HCT116 (cell line): ENCODE results near the gene ZSWIM3.

ENCODE experiments used
- CEBPB ChIP-seq: IDR thresholded peaks from 2 replicates; pipeline ENCODE4 v1.6.1; 2012; ENCODE audit warnings: low read depth
- EZH2 ChIP-seq: fragments of 200-600 bp; sonication (generic); IDR thresholded peaks from 2 replicates; pipeline ENCODE4 v1.6.1; 2017; ENCODE audit warnings: antibody characterized with exemption, mixed run types
- EZH2phosphoT487 ChIP-seq: fragments of 200-600 bp; IDR thresholded peaks from 2 replicates; pipeline ENCODE4 v1.6.1; 2018; ENCODE audit warnings: antibody characterized with exemption, borderline replicate concordance
- POLR2A ChIP-seq: IDR thresholded peaks from 2 replicates; pipeline ENCODE4 v1.7.0; 2011; ENCODE audit warnings: borderline replicate concordance; ENCODE audit not compliant: insufficient read depth, insufficient read length; ENCODE audit errors: extremely low read depth
- POLR2AphosphoS5 ChIP-seq: IDR thresholded peaks from 2 replicates; pipeline ENCODE4 v1.6.1; 2011; ENCODE audit warnings: mild to moderate bottlenecking, low read depth, low read length, moderate library complexity
- RAD21 ChIP-seq: IDR thresholded peaks from 2 replicates; pipeline ENCODE4 v1.6.1; 2012; ENCODE audit warnings: low read depth, mild to moderate bottlenecking
- SP1 ChIP-seq: IDR thresholded peaks from 2 replicates; pipeline ENCODE4 v1.6.1; 2012; ENCODE audit warnings: low read depth
- YY1 ChIP-seq: IDR thresholded peaks from 2 replicates; pipeline ENCODE4 v1.6.1; 2011; ENCODE audit warnings: low read length, low read depth, moderate library complexity, mild to moderate bottlenecking; ENCODE audit not compliant: insufficient replicate concordance; ENCODE audit errors: extremely low read depth
- TF ChIP-seq, protein P1 (sequence below), 3 experiments: fragments of 200-600 bp in 1 of 3; sonication (generic) in 1 of 3; IDR thresholded peaks in 2 of 3; conservative IDR thresholded peaks in 1 of 3; 2 replicates each; pipeline ENCODE4 v1.5.1; 2012 to 2017; ENCODE audit warnings: low read depth in 2 of 3, low read length in 2 of 3, antibody characterized with exemption in 1 of 3, borderline replicate concordance in 1 of 3, control low read depth in 1 of 3, mild to moderate bottlenecking in 1 of 3, mixed read lengths in 1 of 3, mixed run types in 1 of 3, moderate library complexity in 1 of 3; ENCODE audit not compliant: insufficient read depth in 1 of 3
- TF ChIP-seq, protein P2 (sequence below): IDR thresholded peaks from 2 replicates; pipeline ENCODE4 v1.6.1; 2012
- TF ChIP-seq, protein P3 (sequence below): IDR thresholded peaks from 2 replicates; pipeline ENCODE4 v1.6.1; 2012; ENCODE audit warnings: low read depth
- TF ChIP-seq, protein P4 (sequence below): IDR thresholded peaks from 2 replicates; pipeline ENCODE4 v1.6.1; 2011; ENCODE audit warnings: mild to moderate bottlenecking, low read length, moderate library complexity; ENCODE audit not compliant: insufficient replicate concordance; ENCODE audit errors: extremely low read depth
- TF ChIP-seq, protein P5 (sequence below): IDR thresholded peaks from 2 replicates; pipeline ENCODE4 v1.6.1; 2012

DNA sequence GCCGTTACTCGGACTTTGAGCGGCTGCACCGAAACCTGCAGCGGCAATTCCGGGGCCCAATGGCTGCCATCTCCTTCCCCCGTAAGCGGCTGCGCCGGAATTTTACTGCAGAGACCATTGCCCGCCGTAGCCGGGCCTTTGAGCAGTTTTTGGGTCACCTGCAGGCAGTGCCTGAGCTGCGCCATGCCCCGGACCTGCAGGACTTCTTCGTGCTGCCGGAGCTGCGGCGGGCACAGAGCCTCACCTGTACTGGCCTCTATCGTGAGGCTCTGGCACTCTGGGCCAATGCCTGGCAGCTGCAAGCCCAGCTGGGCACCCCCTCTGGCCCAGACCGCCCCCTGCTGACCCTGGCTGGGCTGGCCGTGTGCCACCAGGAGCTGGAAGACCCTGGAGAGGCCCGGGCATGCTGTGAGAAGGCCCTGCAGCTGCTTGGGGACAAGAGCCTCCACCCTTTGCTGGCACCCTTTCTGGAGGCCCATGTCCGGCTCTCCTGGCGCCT, 16.7 kb upstream of the ZSWIM3 start:
- no peak for TF ChIP-seq EZH2phosphoT487
- TF ChIP-seq, protein P1, sequence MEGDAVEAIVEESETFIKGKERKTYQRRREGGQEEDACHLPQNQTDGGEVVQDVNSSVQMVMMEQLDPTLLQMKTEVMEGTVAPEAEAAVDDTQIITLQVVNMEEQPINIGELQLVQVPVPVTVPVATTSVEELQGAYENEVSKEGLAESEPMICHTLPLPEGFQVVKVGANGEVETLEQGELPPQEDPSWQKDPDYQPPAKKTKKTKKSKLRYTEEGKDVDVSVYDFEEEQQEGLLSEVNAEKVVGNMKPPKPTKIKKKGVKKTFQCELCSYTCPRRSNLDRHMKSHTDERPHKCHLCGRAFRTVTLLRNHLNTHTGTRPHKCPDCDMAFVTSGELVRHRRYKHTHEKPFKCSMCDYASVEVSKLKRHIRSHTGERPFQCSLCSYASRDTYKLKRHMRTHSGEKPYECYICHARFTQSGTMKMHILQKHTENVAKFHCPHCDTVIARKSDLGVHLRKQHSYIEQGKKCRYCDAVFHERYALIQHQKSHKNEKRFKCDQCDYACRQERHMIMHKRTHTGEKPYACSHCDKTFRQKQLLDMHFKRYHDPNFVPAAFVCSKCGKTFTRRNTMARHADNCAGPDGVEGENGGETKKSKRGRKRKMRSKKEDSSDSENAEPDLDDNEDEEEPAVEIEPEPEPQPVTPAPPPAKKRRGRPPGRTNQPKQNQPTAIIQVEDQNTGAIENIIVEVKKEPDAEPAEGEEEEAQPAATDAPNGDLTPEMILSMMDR (IDR thresholded peaks at IDR 0.05 in 2 of 3, conservative IDR thresholded peaks at IDR 0.05 in 1 of 3; ENCODE audit: borderline replicate concordance in 1 of 3, insufficient read depth in 1 of 3, low read depth in 2 of 3, low read length in 2 of 3), result no peak
- TF ChIP-seq, protein P2, sequence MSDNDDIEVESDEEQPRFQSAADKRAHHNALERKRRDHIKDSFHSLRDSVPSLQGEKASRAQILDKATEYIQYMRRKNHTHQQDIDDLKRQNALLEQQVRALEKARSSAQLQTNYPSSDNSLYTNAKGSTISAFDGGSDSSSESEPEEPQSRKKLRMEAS, result no peak
- no peak for TF ChIP-seq SP1
- no peak for TF ChIP-seq CEBPB
- TF ChIP-seq RAD21, result no peak
- TF ChIP-seq, protein P3, sequence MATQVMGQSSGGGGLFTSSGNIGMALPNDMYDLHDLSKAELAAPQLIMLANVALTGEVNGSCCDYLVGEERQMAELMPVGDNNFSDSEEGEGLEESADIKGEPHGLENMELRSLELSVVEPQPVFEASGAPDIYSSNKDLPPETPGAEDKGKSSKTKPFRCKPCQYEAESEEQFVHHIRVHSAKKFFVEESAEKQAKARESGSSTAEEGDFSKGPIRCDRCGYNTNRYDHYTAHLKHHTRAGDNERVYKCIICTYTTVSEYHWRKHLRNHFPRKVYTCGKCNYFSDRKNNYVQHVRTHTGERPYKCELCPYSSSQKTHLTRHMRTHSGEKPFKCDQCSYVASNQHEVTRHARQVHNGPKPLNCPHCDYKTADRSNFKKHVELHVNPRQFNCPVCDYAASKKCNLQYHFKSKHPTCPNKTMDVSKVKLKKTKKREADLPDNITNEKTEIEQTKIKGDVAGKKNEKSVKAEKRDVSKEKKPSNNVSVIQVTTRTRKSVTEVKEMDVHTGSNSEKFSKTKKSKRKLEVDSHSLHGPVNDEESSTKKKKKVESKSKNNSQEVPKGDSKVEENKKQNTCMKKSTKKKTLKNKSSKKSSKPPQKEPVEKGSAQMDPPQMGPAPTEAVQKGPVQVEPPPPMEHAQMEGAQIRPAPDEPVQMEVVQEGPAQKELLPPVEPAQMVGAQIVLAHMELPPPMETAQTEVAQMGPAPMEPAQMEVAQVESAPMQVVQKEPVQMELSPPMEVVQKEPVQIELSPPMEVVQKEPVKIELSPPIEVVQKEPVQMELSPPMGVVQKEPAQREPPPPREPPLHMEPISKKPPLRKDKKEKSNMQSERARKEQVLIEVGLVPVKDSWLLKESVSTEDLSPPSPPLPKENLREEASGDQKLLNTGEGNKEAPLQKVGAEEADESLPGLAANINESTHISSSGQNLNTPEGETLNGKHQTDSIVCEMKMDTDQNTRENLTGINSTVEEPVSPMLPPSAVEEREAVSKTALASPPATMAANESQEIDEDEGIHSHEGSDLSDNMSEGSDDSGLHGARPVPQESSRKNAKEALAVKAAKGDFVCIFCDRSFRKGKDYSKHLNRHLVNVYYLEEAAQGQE, result no peak
- no peak for TF ChIP-seq EZH2
- no peak for TF ChIP-seq POLR2AphosphoS5
- no peak for TF ChIP-seq POLR2A
- TF ChIP-seq, protein P4, sequence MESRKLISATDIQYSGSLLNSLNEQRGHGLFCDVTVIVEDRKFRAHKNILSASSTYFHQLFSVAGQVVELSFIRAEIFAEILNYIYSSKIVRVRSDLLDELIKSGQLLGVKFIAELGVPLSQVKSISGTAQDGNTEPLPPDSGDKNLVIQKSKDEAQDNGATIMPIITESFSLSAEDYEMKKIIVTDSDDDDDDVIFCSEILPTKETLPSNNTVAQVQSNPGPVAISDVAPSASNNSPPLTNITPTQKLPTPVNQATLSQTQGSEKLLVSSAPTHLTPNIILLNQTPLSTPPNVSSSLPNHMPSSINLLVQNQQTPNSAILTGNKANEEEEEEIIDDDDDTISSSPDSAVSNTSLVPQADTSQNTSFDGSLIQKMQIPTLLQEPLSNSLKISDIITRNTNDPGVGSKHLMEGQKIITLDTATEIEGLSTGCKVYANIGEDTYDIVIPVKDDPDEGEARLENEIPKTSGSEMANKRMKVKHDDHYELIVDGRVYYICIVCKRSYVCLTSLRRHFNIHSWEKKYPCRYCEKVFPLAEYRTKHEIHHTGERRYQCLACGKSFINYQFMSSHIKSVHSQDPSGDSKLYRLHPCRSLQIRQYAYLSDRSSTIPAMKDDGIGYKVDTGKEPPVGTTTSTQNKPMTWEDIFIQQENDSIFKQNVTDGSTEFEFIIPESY, result no peak
- TF ChIP-seq YY1, result no peak
- TF ChIP-seq, protein P5, sequence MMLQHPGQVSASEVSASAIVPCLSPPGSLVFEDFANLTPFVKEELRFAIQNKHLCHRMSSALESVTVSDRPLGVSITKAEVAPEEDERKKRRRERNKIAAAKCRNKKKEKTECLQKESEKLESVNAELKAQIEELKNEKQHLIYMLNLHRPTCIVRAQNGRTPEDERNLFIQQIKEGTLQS, result no peak
